Liver (tissue), 9 donors: Measurements from ENCODE around the gene GRIK2. TPM values are rescaled to one million over a fixed set of nuclear protein-coding genes. Genes with fewer than 3 reads are reported as not detected.

Source experiments
- DNase-seq: peaks from one replicate; pipeline ENCODE4 v3.0.0-alpha.2; 2017; ENCODE audit warnings: low spot score
- H3K27ac ChIP-seq, 2 donors: one replicate each; pipeline ENCODE4 v1.7.0; 2013; ENCODE audit warnings: inconsistent platforms in 2 of 2, low read length in 2 of 2, control low read depth in 1 of 2, low read depth in 1 of 2, mild to moderate bottlenecking in 1 of 2
- H3K27me3 ChIP-seq, 4 donors: one replicate each; pipeline versions ENCODE4 v1.6.1 to v1.7.0; 2013; ENCODE audit warnings: low read length in 3 of 4, inconsistent platforms in 1 of 4, mild to moderate bottlenecking in 1 of 4, moderate library complexity in 1 of 4; ENCODE audit not compliant: control insufficient read depth in 4 of 4, insufficient read depth in 4 of 4
- H3K36me3 ChIP-seq, 4 donors: one replicate each; pipeline versions ENCODE4 v1.6.1 to v1.7.0; 2013; ENCODE audit warnings: low read length in 3 of 4, mild to moderate bottlenecking in 3 of 4, low read depth in 1 of 4, moderate library complexity in 1 of 4; ENCODE audit not compliant: control insufficient read depth in 4 of 4, insufficient read depth in 3 of 4
- H3K4me1 ChIP-seq, 4 donors: one replicate each; pipeline versions ENCODE4 v1.6.1 to v1.7.0; 2013; ENCODE audit warnings: low read length in 3 of 4, mild to moderate bottlenecking in 3 of 4, moderate library complexity in 1 of 4; ENCODE audit not compliant: control insufficient read depth in 4 of 4, insufficient read depth in 4 of 4
- H3K4me3 ChIP-seq, 3 donors: one replicate each; pipeline versions ENCODE4 v1.6.1 to v1.7.0; 2013; ENCODE audit warnings: low read length in 3 of 3, control low read depth in 1 of 3, low read depth in 1 of 3, mild to moderate bottlenecking in 1 of 3
- H3K9ac ChIP-seq, 2 donors: one replicate each; pipeline ENCODE4 v1.7.0; 2013; ENCODE audit warnings: low read length in 2 of 2, mild to moderate bottlenecking in 2 of 2, moderate library complexity in 2 of 2, control low read depth in 1 of 2, low read depth in 1 of 2
- H3K9me3 ChIP-seq, 4 donors: one replicate each; pipeline versions ENCODE4 v1.6.1 to v1.7.0; 2013; ENCODE audit warnings: low read length in 3 of 4; ENCODE audit not compliant: control insufficient read depth in 4 of 4
- EGR1 ChIP-seq, 2 donors: IDR thresholded peaks; 2 replicates each; pipeline ENCODE4 v1.6.1; 2016 to 2018; ENCODE audit warnings: antibody characterized with exemption in 2 of 2, low read depth in 2 of 2
- FOXA1 ChIP-seq: IDR thresholded peaks from 2 replicates; pipeline ENCODE4 v1.6.1; 2016; ENCODE audit warnings: antibody characterized with exemption
- FOXA2 ChIP-seq: IDR thresholded peaks from 2 replicates; pipeline ENCODE4 v1.6.1; 2016; ENCODE audit warnings: antibody characterized with exemption
- GABPA ChIP-seq, 2 donors: IDR thresholded peaks in 1 of 2; conservative IDR thresholded peaks in 1 of 2; 2 replicates each; pipeline ENCODE4 v1.6.1; 2016; ENCODE audit warnings: antibody characterized with exemption in 2 of 2, mild to moderate bottlenecking in 1 of 2, moderate library complexity in 1 of 2
- HNF4A ChIP-seq, 2 donors: conservative IDR thresholded peaks; 2 replicates each; pipeline ENCODE4 v1.6.1; 2016; ENCODE audit warnings: antibody characterized with exemption in 2 of 2, mild to moderate bottlenecking in 2 of 2
- HNF4G ChIP-seq: IDR thresholded peaks from 2 replicates; pipeline ENCODE4 v1.6.1; 2016; ENCODE audit warnings: antibody characterized with exemption
- JUND ChIP-seq, 2 donors: IDR thresholded peaks; 2 replicates each; pipeline ENCODE4 v1.6.1; 2016; ENCODE audit warnings: antibody characterized with exemption in 2 of 2
- MAX ChIP-seq: IDR thresholded peaks from 2 replicates; pipeline ENCODE4 v1.6.1; 2016; ENCODE audit warnings: antibody characterized with exemption
- NR2F2 ChIP-seq: IDR thresholded peaks from 2 replicates; pipeline ENCODE4 v1.6.1; 2016; ENCODE audit warnings: antibody characterized with exemption
- RAD21 ChIP-seq, 2 donors: IDR thresholded peaks; 2 replicates each; pipeline ENCODE4 v1.6.1; 2016; ENCODE audit warnings: antibody characterized with exemption in 2 of 2, mild to moderate bottlenecking in 2 of 2
- RXRA ChIP-seq, 2 donors: IDR thresholded peaks; 2 replicates each; pipeline ENCODE4 v1.6.1; 2017 to 2018; ENCODE audit warnings: antibody characterized with exemption in 2 of 2, mild to moderate bottlenecking in 1 of 2
- SP1 ChIP-seq: IDR thresholded peaks from 2 replicates; pipeline ENCODE4 v1.6.1; 2018; ENCODE audit warnings: antibody characterized with exemption, mild to moderate bottlenecking
- TAF1 ChIP-seq: conservative IDR thresholded peaks from 2 replicates; pipeline ENCODE4 v1.6.1; 2016; ENCODE audit warnings: antibody characterized with exemption, mild to moderate bottlenecking
- YY1 ChIP-seq: IDR thresholded peaks from 2 replicates; pipeline ENCODE4 v1.6.1; 2016; ENCODE audit warnings: antibody characterized with exemption, mild to moderate bottlenecking
- ZBTB33 ChIP-seq: IDR thresholded peaks from 2 replicates; pipeline ENCODE4 v1.6.1; 2016; ENCODE audit warnings: antibody characterized with exemption
- WGBS: extraction: QIAGEN DNeasy Blood & Tissue Kit; methylation state at CpG from one replicate; pipeline ENCODE4 v1.1.7; 2013; 5-methylcytosine and 5-hydroxymethylcytosine counted together
- polyA plus RNA-seq, 2 donors: library from polyadenylated mRNA; stranded (reverse) in 1 of 2; unstranded in 1 of 2; fragments of 200-250 nt in 1 of 2; fragments of >200 nt in 1 of 2; fragmentation: Nextera tagmentation in 1 of 2; extraction: Ambion mirVana in 1 of 2; gene quantifications; one replicate each; pipeline versions ENCODE4 v1.2.1 to v1.2.3, GENCODE V29; 2013 to 2015
- total RNA-seq, 2 donors: library from RNA; depleted of rRNA; stranded (reverse); fragments of >200 nt; gene quantifications; one replicate each; pipeline ENCODE4 v1.2.3, GENCODE V29; 2014
- TF ChIP-seq, protein P1 (sequence below): fragments of 150-350 bp; IDR thresholded peaks from 2 replicates; pipeline ENCODE4 v1.5.1; 2017; ENCODE audit warnings: improper control_type of control experiment, low read depth, low read length; ENCODE audit not compliant: missing input control
- TF ChIP-seq, protein P2 (sequence below): IDR thresholded peaks from 2 replicates; pipeline ENCODE4 v1.6.1; 2016; ENCODE audit warnings: antibody characterized with exemption, mild to moderate bottlenecking
- TF ChIP-seq, protein P3 (sequence below): IDR thresholded peaks from 2 replicates; pipeline ENCODE4 v1.6.1; 2016; ENCODE audit warnings: antibody characterized with exemption
- donor health status: healthy.
- donor health status: healthy.
- donor health status: healthy.
- donor health status: healthy.
- donor health status: healthy.

GRIK2 gene
- total and polyA plus RNA-seq, 4 donors = 0.02 to 0.17 (median 0.05) TPM

GRCh38 chr6:101351173-101351572 is 42.3 kb upstream of the GRIK2 start:
- H3K36me3 ChIP-seq = no peaks in the 10 kb centered on the region
- H3K27ac ChIP-seq = no peak overlapping the region
- no peaks in the 10 kb centered on the region for H3K9me3 ChIP-seq
- H3K4me1 ChIP-seq = no peaks in the 10 kb centered on the region
- H3K4me3 ChIP-seq = no peak overlapping the region
- H3K27me3 ChIP-seq = no peaks in the 10 kb centered on the region
- no peak for TF ChIP-seq JUND (IDR thresholded peaks at IDR 0.05)
- no peak for TF ChIP-seq TAF1
- no peak for TF ChIP-seq FOXA2
- TF ChIP-seq EGR1 (IDR thresholded peaks at IDR 0.05; ENCODE audit: low read depth in 2 of 2) = no peak
- no peak for DNase-seq
- 70% methylated on average over 1 of the region's 1 CpG for WGBS
- H3K9ac ChIP-seq = no peak overlapping the region

DNA sequence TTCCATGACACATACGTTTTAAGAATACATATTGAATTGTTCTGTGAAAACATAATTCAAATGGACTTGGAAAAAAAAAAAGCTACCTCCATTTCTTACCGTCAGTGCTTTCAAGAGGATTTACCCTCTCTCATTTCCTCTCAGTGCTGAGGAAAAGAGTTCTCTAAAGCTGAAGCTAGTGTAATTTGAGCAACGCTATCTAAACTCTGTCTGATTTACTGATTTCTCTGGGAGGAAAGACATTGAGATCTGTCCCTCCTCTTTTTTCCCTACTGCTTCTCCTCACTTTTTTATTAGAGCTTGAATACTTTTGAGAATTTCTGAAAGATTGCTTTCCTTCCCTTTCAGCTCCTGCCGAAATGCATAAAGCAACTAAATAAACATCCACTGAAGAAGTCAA is 41.2 kb upstream of the GRIK2 start:
- Histone ChIP-seq H3K27me3 (no peaks in the 10 kb centered on the region), H3K36me3 (no peaks in the 10 kb centered on the region), H3K9ac (no peak overlapping the region), H3K4me3 (no peak overlapping the region), H3K4me1 (no peaks in the 10 kb centered on the region), H3K27ac (no peak overlapping the region), H3K9me3 (no peaks in the 10 kb centered on the region)
- 44% methylated on average over 4 of the region's 4 CpGs for WGBS
- no peak for TF ChIP-seq EGR1 (IDR thresholded peaks at IDR 0.05; ENCODE audit: low read depth in 2 of 2)
- TF ChIP-seq TAF1 = no peak
- TF ChIP-seq JUND (IDR thresholded peaks at IDR 0.05) = no peak
- TF ChIP-seq GABPA (IDR thresholded peaks at IDR 0.05 in 1 of 2, conservative IDR thresholded peaks at IDR 0.05 in 1 of 2) = no peak
- no peak for TF ChIP-seq HNF4A (conservative IDR thresholded peaks at IDR 0.05)
- no peak for TF ChIP-seq FOXA1
- no peak for TF ChIP-seq YY1
- no peak for TF ChIP-seq RXRA (IDR thresholded peaks at IDR 0.05)
- TF ChIP-seq NR2F2 = no peak
- TF ChIP-seq, protein P1, sequence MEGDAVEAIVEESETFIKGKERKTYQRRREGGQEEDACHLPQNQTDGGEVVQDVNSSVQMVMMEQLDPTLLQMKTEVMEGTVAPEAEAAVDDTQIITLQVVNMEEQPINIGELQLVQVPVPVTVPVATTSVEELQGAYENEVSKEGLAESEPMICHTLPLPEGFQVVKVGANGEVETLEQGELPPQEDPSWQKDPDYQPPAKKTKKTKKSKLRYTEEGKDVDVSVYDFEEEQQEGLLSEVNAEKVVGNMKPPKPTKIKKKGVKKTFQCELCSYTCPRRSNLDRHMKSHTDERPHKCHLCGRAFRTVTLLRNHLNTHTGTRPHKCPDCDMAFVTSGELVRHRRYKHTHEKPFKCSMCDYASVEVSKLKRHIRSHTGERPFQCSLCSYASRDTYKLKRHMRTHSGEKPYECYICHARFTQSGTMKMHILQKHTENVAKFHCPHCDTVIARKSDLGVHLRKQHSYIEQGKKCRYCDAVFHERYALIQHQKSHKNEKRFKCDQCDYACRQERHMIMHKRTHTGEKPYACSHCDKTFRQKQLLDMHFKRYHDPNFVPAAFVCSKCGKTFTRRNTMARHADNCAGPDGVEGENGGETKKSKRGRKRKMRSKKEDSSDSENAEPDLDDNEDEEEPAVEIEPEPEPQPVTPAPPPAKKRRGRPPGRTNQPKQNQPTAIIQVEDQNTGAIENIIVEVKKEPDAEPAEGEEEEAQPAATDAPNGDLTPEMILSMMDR = no peak
- TF ChIP-seq HNF4G = no peak
- TF ChIP-seq, protein P2, sequence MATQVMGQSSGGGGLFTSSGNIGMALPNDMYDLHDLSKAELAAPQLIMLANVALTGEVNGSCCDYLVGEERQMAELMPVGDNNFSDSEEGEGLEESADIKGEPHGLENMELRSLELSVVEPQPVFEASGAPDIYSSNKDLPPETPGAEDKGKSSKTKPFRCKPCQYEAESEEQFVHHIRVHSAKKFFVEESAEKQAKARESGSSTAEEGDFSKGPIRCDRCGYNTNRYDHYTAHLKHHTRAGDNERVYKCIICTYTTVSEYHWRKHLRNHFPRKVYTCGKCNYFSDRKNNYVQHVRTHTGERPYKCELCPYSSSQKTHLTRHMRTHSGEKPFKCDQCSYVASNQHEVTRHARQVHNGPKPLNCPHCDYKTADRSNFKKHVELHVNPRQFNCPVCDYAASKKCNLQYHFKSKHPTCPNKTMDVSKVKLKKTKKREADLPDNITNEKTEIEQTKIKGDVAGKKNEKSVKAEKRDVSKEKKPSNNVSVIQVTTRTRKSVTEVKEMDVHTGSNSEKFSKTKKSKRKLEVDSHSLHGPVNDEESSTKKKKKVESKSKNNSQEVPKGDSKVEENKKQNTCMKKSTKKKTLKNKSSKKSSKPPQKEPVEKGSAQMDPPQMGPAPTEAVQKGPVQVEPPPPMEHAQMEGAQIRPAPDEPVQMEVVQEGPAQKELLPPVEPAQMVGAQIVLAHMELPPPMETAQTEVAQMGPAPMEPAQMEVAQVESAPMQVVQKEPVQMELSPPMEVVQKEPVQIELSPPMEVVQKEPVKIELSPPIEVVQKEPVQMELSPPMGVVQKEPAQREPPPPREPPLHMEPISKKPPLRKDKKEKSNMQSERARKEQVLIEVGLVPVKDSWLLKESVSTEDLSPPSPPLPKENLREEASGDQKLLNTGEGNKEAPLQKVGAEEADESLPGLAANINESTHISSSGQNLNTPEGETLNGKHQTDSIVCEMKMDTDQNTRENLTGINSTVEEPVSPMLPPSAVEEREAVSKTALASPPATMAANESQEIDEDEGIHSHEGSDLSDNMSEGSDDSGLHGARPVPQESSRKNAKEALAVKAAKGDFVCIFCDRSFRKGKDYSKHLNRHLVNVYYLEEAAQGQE = no peak
- TF ChIP-seq ZBTB33 = no peak
- TF ChIP-seq, protein P3, sequence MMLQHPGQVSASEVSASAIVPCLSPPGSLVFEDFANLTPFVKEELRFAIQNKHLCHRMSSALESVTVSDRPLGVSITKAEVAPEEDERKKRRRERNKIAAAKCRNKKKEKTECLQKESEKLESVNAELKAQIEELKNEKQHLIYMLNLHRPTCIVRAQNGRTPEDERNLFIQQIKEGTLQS = no peak
- no peak for TF ChIP-seq FOXA2
- TF ChIP-seq RAD21 (IDR thresholded peaks at IDR 0.05) = no peak
- TF ChIP-seq SP1 = no peak
- TF ChIP-seq MAX = no peak
- DNase-seq = no peak
